ENCODE measurements around the gene GRAP2.

Gene GRAP2

DNA sequence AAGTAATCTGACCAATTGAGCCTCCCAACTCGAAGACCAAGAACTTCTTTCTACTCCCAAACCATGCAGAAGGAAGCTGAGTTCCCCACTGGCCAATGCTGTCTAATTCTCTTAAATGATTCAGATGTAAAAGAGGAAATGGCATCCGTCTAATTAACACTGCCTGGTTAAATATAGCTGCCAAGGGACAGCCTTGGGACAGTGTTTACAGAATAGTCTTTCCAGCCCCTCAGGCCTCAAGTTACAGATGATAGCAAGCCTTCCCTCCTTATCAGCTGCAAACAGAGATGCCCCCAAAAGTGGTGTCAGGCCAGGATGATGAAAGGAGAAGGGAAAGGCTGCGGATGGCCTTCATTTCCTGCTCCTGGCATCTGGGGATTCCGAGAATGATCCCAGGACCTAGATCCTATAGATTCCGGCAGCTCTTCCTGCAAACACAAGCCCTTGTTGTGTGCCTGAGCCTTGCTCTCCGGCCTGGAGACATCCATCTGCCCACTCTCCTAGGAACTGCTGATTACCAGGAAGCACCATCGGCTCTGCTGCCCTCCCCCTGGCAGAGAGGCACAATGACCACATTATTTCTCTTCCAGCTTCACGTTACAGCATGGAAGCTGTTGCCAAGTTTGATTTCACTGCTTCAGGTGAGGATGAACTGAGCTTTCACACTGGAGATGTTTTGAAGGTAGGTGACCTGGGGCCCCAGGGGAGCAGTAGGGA, 45.8 kb downstream of the GRAP2 start:
- DNase-seq: no peak

DNA sequence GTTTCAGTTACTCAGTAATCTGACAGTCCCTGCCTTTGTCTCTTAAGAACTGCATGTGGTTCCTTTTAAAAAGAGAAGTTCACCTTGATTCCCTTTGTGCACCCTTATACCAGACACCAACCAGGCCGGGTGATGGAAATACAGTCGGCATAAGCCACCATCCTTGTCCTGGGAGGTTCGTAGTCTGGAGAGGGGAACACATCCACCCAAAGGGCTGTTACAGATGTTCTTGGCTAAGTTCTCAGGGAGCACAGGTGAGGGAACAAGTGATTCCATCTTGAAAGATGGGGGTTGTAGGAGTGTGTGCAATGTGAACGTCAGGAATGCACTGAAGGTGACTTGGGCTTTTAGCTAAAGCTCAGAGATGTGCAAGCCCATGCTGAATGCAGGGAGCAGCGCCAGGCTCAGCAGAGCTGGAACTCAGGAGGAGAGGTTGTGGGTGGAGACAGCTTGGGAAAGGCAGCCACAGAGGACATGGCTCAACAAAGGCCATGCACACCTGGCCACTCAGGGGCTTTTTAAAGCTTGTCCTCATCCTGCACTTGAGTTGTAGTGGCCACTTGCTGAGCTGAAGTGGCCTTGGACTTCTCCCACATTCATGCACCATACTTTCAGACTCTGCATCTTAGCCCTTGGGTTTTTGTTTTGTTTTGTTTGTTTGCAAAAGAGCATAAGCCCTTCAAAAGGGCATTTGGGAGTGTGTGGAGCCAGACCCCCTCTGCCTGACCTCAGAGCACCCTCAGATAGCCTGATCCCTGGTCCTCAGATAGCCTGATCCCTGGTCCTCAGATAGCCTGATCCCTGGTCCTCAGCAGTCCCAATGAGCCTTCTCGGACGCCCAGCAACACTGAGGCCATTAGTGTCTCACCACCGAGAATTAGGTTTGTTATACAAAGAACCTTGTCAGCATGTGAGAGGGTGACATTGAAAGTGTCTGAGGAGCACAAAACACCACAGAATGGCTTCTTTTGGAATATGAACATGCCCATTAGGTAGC, 46.6 kb downstream of the GRAP2 start:
- no peak for DNase-seq

DNA sequence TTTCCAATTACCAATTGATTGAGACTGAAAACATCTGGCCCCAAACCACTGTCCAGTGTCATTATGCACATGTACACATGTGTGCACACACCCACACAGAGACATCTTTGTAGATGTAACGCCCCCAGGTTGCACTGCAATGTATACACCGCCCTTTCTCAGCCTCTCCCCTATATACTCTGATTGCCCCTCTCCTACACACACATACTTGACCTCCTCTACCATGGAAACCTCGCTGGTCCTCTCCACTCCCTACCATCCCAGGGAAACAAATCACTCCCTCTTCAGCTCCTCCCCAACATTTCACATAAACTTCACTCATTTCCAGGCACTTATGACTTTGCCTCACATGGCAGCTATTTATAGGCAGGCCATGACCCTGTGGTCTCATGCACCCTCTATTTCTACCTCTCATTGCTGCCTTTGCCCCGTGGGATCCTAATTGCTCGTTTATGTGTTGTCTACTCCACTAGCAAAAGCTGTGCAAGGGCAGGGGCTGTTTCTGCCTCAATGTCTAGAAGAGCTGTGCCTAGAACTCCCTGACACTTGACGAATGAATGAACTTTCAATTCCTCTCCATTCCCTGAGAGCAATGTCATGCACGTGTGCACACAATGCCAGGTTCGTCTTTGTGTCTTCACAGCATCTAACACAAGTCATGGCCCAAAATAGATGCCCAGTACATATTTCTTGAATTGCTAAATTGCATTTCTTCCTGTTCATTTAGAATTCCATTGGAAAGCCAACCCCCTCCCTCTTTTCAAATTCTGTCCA, 49.3 kb downstream of the GRAP2 start:
- no peak for DNase-seq

DNA sequence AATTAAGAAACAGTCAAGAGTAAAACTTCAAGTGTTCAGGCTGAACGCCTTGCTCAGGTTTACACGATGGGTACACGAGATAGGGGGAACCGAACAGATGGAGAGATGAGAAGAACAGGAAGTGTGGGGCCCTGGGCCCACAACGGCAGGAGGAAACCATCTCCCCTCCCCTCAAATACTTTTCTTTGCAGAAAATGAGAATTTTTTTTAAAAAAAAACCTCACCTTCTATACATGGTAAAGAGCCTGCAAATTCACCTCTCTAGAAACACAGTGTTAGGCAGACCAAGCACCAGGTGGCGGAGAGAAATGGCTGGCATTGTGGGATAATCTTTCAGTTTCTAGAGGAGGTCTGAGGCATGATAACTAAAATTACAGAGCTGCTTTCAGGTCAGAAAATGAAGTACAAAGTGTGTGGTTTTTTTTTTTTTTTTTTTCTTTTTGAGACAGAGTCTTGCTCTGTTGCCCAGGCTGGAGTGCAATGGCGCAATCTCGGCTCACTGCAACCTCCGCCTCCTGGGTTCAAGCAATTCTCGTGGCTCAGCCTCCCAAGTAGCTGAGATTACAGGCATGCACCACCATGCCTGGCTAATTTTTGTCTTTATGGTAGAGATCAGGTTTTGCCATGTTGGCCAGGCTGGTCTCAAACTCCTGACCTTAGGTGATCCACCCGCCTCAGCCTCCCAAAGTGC, 50.9 kb downstream of the GRAP2 start:
- DNase-seq: peak; percentile 39

DNA sequence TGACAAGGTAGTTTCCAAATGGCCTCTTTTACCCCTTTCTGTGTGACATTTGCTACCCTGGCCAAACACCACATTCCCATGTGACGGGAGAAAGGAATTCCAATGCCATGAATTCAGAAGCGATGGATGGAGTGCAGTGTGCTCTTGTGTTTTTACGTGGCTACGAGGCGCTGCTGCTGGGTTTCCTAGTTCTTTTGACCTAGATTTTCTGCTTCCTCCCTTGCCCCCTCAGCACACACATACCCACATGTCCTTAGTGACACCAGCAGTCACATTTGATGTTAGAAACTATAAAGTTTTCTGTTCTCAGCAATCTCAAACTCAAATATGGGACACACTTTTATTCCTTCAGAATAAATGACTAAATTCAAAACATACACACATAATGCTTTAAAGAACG, 51.5 kb downstream of the GRAP2 start:
- no peak for DNase-seq

DNA sequence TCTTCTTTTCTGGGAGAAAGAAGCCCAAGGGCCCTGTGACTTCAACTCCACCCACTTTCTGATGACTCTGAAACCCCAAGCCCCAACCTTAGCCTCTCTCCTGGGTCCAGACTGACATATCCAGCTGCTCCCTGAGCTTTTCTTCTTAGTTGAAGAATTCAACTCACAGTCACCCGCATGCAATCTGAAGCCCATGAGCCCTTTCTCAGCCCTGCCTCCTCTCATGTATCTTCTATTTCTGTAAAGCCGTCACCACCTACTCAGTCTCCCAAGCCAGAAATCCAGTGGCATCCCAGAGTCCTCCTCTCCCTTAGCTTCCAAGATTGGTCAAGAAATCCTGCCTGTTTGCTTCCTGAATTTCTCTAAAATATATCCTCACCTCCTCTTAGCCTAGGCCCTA, 52.2 kb downstream of the GRAP2 start:
- no peak for DNase-seq

DNA sequence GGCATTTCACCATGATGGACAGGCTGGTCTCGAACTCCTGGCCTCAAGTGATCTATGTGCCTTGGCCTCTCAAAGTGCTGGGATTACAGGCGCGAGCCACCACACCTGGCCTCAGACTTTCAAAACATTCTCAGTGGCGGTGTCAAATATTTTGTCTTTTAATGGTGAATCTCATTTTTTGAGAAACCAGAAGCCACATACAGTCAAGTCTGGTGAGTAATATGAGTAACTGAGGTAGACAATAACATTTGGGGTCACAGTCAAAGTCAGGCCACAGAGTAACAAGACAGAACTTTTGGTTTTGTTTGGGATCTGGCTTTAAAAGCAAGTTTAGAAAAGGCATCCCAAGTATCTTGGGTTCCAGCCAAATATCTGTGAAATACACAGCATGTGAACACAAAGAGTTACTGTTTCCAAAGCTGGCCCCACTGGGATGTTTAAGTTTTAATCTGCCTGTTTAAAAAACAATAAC, 53.7 kb downstream of the GRAP2 start:
- DNase-seq: no peak

DNA sequence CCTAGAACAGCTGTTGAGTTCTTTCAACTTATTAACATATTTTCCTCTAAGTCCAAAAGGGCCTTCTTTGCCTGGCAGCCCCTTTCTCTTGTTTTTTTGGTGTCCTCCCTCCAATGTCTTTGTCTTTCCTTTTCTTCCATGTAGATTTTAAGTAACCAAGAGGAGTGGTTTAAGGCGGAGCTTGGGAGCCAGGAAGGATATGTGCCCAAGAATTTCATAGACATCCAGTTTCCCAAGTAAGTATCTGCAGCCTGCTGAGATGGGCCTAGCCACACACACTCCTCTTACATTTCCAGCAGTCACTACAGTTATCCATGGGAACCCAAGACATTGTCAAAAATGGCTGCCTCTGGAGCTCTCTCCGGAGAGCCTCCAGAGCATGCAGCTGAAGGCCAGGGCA, 54.8 kb downstream of the GRAP2 start:
- no peak for DNase-seq

DNA sequence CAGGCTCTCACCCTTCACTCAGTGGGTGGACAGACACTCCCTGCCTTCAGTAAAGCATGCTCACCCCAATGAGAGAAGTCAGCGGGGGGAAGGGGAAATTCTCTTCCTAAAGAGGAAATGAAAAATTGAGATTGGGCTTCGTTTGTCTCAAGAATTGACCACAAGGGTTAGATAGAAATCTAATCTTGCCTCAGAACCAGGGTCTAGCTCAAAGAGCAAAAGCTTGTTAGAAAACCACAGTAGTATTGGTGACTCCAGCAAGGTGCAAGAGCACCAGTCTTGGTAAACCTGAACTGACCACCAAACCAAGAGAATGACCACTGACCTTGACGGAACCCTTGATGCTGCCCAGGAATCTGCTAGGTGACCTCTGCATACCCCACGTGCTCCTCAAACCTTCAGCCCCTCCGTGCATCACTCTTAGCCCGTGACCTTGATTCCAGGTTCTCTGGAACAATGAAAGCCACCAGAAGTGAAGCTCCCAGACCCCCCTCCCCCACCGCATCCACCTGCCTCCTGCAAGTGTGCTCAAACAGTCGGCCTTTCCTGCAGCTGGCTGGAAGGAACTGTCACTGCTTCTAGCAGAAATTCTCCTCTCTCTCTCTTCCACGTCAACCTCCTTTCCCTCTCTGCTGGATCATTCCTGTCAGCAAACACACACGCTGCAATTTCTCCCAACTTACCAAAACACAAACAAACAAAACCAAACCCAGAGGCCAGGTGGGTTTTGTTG, 56.2 kb downstream of the GRAP2 start:
- DNase-seq: no peak

DNA sequence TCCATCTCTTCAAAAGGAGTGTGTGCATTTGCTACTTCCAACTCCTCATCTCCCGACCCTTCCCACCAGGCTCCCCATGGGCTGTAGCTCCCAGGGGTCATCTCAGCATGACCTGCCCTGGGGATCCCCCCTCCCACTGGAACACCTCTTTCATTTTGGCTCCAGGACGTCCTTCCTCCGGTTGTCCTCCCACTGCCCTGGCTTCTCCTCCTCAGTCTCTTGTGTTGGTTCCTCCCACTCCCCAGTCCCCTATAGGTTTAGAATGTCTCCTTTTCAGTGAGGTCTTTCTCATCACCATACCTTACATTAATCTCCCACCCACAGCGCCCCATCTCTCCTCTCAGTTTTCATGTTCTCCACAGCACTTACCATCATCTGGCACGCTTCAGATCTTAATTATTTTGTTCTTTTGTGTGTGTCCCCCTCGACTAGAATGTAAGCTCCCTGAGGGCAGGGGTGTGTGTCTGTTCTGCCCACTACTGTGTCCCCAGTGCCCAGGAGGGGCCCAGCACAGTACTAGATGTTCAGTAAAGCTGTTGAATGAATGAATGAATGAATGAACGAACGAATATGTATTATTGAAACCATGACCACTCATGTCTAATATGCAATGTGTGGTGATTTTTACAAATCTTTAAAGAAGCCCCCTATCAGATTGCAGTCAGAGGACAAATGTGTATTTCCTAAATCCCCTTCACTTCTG, 57.3 kb downstream of the GRAP2 start:
- DNase-seq: no peak

DNA sequence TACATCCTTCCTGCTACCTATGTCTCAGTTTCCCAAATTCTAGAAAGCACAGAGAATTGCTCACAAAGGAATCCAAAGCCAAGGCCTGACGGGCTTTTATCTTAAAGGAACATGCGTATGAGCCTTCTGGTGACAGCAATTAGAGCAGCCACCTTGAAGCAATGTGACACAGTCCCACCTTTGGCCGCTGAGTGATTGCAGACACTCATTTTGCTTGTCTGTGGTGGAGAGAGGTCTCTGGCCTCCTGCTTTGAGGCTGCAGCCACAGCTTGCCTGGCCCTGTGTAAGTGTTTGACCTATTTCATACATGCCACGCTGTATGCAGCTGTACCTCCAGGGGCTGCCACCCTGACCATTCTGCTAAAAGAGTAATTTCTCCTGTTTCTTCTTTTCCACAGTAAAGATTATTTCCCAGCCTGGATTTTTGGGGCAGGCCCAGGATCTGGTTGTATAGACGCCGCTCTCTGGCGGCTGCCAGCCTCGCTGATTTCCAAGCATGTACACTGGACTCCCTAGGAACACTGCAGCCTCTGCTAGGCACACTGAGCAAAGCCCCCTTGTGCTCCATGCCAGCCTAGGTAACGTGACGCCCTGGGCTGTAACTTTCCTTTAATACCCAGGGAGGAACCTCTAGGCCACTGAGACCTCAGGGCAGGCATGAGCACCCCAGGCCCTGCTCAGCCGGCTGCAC, 58.2 kb downstream of the GRAP2 start:
- no peak for DNase-seq

DNA sequence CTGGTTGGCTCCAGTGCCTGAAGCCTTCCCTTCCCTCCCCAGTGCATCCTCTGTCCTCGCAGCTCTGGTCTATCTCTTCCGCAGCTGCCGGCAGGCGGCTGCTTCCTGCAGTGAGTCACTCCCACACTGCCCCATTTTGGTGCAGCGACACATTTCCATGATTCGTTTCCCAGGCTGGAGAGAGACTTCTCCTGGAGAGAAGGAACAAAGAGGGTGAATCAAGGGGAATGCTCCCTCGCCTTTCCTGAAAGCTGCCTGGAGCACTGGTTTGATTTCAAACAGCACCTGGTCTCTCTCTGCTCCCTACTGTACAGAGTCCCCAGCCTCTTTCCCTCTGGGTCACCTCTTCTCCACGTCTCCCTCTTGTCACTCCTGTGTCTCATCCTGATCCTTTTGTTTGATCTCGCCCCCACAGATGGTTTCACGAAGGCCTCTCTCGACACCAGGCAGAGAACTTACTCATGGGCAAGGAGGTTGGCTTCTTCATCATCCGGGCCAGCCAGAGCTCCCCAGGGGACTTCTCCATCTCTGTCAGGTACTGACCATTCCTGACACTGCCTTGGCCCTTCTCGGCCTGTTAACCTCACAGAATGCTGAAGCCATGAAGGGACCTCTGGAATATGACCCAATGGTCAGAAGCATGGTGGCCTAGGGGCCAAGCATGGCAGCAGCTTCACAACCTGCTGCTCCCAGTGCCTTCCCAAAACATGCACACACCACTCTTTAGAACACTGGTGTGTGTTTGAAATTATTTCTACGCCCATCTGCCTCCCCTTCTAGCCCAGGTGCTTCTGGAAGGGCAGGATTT, 59.0 kb downstream of the GRAP2 start, which contains the start of gene TMA7B:
Gene TMA7B, plus strand, starts transcription at position 758 of the 808 bp plus-strand sequence. CDS start 3,978 bp downstream, outside the sequence.
- DNase-seq: peak; percentile 37

DNA sequence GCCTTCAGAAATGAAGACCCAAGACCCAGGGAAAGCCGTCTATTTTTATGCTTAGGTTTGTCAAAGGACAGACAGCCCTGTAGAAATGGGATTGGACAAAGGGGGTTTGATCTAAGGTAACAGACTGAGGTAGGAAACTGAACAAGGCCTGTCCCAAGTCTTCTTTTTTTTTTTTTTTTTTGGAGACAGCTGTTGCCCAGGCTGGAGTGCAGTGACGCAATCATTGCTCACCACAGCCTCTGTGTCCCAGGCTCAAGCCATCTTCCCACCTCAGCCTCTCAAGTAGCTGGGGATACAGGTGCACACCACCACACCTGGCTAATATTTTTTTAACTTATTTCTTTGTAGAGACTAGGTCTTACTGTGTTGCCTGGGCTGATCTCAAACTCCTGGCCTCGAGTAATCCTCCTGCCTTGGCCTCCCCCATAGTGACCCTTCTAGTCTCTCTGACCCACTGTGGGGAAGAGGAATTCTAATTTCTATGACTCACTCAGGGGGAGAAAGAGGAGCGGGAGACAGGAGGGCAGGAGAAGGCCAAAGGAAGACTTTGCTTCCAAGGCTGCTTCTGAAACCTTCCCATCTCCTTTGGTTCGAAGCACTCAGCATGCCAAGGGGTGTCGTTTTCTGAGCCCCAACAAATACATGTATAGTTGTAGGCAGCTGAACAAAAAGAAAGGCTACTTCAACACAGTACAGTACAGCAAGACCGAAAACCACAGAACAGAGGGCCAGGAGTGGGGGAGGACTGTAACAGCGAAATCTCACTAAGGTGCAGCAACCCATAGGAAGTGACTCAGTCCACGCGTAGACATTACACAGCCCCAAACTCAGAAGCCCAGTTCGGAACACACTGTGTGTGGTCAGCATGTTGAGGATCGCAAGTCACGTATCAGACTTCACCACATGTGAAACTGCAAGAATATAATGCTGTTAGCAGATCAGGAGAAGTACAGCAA, 60.2 kb downstream of the GRAP2 start:
- DNase-seq: peak; percentile 76

DNA sequence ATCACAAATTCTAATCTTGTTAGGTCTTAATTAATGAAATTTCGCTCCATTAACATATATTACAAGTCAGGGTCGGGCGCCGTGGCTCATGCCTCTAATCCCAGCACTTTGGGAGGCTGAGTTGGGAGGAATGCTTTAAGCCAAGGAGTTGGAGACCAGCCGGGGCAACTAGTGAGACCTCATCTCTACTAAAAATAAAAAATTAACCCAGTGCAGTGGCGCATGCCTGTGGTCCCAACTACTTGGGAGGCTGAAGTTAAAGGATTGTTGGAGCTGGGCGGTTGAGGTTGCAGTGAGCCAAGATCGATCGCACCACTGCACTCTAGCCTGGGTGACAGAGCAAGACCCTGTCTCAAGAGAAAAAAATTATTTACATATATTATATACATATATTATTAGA, 61.2 kb downstream of the GRAP2 start:
- DNase-seq: no peak

DNA sequence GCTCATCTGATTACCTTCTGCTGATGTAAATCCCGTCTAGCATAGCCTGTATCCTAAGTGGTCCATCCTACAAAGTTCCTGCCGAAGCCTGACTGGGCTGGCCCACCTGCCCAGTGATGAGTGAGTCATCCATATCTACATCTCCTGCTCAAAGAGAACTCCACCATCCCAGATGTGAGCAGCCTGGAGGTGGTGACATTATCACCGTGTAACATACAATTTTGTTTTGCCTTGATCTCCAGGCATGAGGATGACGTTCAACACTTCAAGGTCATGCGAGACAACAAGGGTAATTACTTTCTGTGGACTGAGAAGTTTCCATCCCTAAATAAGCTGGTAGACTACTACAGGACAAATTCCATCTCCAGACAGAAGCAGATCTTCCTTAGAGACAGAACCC, 64.9 kb downstream of the GRAP2 start:
- no peak for DNase-seq

DNA sequence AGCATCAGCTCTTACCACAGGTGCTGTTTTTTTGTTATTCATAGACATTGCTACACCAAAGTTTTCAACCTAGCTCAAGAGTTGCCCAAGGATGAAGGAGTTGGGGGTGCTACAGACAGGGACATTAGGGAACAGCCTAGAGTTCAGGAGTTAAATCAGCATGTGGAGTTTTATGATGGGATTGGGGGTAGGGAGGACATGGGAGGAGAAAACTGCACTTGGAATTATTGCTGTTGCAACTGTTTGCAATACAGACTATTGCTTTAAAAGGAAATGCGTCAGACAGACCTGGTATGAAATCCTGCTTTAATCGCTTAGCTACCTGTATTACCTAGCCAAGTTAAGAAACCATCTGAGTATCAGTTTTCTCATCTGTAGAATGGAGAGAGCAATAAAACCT, 65.6 kb downstream of the GRAP2 start:
- DNase-seq: no peak

DNA sequence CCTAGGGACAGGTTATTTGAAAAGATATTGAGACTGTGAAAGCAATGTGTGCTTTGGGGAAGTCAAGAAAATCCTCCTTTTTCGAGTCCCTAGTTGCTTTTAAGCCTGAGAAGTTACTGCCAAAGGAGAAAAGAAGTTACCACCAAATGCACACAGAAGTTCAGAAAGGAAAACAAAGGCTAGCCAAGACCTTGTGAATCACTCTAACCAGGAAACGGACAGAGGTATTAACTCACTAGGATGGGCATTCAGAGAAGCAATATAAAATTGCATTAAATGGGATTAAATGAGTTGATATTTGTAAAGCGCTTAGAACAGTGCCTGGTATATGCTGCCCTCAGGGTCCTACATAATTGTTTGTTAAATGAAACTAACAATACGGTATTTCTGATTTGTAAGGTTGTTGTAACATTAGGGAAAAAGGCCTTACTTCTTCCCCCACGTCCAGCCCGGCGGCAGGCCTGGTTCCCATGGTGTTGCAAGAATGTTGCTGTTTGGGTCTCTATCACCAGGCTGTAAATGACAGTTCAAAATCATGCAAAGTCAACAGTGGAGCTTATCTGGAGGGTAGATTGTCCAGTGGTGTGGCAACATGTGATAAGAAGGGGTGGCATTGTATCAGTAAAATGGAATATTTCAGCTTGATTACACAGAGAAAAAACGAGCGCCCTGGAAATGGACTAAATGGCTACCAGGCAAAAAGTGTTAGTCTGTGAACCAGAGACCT, 66.4 kb downstream of the GRAP2 start:
- no peak for DNase-seq
